Activated gamma-delta T cell (primary cell): ENCODE results near the gene CTDSPL.
"Not testable (repeated sequence)": the region's sequence is repeated elsewhere in the genome, so short reads cannot be mapped to it uniquely, and the experiment has no call there.

Experiments
- DNase-seq: peaks from one replicate; lab custom pipeline; 2025; lab: John Stamatoyannopoulos, UW

CTDSPL gene

DNA sequence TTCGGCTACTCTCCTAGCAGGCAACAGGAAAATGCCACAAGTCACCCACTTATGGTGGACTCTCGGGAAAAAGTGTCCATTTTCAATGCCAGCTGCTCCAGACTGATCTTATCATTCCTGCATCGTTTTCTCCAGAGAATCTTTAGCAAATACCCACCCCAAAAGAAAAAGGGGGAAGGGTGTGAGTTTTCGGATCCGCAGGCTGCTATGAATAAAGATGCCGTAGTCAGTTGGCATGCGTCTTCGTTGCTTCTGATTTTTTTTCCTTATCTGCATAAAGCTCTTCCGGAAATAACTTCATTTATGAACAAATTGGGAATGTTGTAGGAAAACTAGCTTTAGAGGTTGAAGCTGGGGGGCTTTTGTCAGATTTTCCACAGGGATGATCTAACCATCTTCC is 106.5 kb downstream of the CTDSPL start:
- DNase-seq, result no peak

DNA sequence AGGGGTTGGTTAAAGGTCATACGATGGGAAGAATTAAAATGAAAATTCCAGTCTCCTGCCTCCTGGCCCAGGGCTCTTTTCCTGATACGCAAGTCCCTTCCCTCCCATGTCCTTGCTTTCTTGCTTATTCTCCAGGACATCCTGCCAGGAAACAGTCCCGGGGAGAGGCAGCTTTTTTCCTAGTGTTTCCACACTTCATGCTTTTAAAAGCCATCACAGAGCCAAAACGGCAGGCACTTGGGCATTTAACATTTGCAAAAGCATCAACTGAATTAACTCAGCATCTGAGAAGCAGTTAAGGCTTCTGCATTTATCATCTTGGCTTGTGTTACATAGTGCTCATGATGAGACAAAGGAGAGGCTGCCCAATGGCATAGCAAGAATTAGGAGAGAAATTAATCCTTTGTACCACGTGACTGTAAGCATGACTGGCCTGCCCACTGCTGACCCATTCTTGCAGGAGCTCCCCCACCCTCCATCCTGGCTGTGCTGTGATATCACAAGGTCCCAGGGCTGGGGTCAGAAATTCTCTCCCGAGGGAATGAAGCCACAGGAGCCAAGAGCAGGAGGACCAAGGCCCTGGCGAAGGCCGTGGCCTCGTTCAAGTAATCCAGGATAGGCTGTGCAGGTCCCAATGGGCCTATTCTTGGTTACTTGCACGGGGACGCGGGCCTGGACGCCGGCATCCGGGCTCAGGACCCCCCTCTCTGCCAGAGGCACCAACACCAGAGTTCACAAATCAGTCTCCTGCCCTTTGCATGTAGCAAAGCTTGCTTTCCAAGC is 107.3 kb downstream of the CTDSPL start:
- DNase-seq, result no peak

DNA sequence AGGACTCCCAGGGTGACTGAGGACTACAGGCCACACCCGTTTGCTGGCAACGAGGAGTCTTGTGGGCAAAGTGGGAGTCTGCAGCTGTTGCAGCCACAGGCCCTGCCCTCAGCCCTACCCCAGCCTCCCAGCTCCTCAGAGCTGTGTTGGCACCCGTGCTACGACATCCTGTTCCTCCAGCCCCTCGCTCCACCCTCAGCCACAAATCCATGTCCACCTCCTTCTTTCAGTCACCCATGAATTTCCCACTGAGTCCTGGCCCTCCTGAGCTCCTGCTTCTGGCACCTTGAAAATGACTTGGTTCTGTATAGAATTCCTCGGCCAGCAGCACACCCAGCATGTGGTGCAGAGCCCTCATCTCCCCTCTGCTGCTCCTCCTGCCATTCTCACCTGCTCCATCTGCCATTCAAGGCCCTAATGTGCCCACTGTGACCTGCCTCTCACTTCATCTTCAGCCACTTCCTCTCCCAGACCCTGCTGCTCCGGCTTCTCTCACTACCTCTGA is 108.0 kb downstream of the CTDSPL start:
- DNase-seq, result no peak

DNA sequence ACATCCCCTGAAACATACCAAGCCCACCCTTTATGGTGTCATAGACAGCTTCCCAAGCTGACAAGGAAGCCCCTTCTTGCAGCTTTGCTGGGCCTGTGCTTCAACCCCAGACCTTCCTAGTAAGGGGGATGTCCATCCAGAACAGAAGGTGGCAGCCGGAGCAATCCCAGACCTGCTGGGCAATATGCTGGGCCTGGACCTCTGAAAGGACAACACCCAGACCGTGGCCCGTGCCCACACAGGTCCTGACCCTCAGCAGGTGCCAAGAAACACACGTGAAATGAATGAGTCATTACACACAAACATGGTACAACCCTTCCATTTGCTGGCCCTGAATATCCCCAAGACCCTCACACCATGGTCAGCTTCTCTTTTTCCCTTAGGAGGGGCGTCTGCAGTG is 109.1 kb downstream of the CTDSPL start:
- no peak for DNase-seq

DNA sequence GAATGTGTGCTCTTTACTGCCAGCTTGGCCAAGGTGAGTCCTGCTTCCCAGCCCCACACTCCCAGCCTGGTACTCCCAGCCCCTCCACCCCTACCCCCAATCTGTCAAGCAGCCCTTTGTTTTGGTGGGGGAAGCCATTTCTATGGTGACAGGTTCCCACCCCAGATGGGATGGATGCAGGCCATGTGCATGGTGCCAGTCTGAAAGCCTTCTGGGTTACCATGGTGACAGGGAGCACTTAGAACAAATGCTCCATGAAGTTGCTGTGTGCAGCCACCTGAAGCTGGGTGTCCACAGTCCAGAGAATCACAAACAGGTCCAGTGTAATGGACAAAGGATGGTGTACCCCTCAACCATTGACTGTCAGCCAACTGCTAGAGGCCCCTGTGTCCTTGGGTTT is 109.8 kb downstream of the CTDSPL start:
- no peak for DNase-seq

DNA sequence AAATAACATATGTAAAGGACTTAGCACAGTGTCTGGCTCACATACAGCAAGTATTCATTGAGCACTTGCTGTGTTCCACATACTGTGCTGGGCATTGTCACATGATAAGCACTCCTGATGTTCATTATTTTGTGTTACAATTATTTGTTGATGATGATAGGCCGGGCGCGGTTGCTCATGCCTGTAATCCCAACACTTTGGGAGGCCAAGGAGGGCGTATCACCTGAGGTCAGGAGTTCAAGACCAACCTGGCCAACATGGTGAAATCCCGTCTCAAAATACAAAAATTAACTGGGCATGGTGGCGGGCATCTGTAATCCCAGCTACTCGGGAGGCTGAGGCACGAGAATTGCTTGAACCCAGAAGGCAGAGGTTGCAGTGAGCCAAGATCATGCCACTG is 110.4 kb downstream of the CTDSPL start:
- DNase-seq, result not testable (repeated sequence)

DNA sequence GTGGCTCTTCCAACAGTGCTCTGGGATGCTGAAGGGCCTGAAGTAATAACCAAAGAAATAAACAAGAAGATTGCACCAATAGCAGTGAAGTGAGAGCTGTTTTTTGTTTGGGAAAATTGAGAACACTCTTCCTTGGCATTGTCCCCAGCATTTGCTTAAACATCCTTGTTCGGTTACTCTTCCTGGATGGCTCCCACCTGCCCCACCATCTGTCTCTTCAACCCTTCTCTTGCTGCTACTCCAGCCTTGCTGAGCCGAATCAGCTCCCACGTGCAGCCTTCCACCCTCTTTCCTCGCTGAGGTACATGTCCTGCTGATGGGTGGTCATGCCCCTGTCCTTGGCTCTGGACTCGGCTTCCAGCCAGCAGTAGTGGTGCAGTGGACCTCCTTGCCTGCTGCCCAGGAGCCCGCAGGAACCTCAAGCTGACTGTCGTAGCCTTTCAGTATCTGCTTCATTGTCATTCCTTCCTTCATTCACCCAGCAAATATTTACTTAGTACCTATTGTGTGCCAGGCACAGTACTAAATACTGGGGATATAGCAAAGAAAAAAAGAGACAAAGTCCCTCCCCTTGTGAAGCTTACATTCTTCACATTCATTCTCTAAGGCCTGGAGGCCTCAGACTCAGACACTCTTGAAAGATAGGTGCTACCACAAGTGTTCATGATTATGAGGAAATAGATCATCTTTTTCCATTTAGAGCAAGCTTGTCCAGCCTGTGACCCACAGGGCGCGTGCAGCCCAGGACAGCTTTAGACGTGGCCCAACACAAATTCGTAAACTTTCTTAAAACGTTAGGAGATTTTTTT is 111.8 kb downstream of the CTDSPL start:
- no peak for DNase-seq

DNA sequence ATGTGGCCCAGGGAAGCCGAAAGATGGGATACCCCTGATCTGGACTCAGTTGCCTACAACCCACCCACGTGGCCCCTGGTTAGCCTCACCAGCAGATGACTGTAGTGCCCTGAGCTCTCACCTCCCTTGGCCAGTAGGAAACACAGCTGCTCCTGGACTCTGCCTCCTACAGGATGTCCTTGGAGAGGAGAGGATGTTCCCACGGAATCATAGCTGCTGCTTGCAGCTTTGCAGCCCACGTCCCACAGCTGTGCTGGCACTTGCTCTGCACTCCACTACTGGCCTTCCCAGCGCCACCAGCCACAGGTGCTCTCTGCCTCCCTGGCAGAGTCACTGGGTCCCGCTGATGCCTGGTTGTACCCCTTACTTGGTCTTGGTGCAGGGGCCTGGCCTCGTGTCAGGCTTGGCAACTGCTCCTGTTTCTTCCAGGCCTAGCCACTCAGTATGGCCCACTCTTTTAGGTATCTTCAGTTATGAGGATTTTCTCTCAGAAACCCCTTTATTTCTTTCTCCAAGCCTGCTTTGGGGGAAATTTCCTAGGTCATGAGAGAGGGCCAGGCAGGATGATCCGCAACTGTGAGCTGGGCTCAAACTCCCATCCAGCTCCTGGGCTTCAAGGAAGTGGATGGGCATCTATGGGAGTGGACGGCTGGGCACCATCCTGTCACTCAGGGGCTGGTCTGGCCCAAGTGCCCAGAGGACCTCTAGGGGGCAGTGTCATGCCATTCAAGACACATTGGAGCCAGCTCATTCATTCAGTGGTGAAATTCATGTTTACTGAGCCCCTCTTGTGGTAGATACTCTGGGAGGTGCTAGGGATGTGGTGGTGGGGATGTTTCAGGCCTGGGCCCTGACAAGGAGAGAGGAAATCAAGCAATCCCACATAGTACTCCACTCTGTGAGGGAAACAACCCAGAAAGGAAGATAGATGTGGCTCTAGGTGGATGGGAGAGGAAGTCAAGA is 112.7 kb downstream of the CTDSPL start:
- DNase-seq, result no peak

DNA sequence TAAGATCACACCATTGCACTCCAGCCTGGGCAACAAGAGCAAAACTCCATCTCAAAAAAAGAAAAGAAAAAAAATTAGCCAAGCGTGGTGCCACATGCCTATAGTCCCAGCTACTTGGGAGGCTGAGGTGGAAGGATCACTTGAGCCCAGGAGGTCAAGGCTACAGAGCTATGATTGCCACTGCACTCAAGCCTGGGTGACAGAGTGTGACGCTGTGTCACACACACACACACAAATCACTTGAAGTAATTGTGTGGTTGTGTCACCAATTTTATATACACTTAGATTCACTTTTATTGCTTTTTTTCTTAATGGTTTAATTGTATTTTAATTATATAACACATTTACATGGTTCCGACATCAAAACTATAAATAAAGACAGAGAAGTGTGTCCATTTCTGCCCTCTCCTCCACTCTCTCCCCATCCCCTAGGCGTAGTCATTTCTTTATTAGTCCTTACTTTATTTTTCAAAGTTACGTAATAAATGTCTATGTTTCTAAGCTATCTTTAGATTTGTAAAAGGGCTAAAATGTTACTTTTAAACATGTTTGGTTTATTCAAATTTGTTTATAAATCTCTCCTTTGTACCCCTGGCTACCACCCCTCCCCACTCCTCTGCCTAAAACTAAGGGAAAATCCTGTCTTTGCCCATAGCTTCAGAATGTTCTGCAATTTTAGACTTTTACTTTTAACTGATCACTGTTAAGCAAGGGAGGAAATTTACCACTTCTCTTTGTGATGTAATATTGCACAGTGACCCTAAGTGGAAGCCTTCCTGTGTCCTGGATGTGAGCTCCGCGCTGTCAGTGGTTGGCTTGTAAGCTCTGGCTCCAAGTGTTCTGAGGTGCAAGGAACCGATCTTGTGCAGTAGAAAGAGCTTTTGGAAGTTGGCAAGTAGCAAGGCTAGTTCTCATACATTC is 118.1 kb downstream of the CTDSPL start:
- no peak for DNase-seq

DNA sequence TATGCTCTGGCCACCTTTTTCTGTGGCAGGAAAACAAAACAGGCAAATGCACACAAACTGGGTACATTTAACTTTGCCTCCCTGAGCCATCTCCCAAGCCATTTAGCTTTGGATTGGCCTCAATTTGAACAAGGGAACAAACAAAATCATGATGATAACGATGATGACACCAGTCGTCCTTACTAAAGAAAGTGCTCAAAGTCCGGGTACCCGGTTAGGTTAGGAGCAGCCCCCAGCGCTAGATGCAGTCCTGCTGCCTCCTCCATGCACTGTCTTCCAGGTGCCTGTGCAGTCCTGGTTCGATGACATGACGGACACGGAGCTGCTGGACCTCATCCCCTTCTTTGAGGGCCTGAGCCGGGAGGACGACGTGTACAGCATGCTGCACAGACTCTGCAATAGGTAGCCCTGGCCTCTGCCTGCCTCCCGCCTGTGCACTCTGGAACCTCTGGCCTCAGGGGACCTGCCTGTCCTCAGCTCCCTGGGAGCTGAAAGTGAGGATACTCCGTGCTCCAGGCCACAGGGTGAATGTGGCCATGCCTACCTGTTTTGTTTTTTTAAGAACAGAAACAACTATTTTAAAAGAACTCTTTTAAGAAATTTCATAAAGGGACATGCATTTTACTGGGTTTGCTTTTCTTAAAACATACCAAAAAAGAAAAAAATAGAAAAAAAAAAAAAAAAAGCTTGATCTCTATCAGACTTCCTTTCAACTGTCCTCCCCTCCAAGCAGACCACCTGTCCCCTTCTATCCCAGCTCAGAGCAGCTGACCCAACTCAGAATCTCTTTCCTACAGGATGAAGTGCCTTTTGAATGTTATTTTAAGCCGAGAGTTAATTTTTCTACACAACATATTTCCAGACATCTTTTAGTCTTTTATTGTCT is 119.0 kb downstream of the CTDSPL start:
- DNase-seq, result no peak

DNA sequence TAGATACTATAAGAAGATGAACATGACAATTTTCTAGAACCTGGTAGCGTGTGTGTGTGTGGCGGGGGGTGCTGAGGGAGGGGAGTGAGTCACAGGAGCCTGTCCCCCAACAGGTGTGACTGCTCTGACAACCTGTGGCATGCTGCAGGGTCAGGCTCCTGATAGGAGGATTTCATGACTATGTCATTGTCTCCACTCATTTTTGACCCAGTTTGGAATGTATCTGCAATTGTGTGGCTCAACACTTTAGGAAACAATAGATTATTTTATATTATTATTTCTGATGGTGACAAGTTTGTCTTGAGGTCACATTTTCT is 119.6 kb downstream of the CTDSPL start:
- DNase-seq, result no peak

DNA sequence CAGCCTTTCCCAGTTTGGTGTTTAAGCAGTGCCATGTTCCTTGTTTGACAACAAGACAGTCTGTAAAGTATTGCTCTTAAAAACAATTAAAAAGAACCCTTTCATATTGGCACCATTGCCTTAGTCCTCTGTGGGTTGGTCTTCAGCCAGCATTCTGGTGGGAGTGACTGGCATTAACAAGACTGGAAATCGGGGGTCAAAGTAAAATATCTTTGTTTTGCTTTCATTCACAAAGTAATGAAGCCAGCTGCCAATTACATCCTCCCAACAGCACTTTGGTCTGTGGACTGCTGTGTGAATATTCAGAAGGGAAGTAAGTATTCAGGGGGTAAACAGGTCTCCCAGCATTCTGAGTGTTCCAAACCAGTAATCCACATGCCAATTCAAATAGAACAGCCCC is 120.7 kb downstream of the CTDSPL start:
- no peak for DNase-seq

DNA sequence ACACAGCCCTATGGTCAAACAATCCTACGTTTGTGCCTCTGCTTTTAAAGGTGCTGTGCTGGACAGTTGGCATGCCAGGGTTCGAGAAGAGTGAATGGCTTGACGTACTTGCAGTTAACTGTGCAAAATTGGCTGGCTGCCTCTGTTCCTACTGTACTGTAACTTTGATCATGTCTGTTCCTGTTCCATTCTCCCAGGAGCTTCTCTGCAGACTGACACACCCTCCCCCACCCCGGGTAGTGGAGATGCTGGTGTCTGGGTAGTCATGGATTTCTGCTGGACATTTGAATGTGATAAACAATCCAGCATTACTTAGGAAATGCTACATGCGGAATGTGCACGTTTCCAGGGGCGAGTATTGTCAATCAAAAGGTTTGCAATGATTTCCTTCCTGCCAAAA is 122.4 kb downstream of the CTDSPL start:
- no peak for DNase-seq

DNA sequence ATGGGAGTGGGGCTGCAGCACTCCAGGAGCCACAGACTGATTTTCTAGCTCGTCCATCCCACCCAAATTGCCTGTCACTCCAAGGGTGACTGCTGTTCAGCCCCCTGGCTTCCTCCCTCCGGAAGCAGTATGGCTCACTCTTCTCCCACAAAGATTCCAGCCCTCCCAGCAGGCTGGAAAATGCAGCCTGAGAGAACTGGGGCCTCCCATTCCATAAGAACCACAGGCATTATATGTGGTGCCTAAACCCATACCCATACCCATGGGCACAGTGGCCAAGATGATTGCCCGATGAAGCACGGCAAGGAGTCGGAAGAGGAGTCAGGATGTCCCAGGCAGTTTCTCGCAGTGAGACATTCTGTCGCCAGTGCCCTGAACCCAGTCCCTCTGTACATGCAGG is 122.9 kb downstream of the CTDSPL start:
- no peak for DNase-seq

DNA sequence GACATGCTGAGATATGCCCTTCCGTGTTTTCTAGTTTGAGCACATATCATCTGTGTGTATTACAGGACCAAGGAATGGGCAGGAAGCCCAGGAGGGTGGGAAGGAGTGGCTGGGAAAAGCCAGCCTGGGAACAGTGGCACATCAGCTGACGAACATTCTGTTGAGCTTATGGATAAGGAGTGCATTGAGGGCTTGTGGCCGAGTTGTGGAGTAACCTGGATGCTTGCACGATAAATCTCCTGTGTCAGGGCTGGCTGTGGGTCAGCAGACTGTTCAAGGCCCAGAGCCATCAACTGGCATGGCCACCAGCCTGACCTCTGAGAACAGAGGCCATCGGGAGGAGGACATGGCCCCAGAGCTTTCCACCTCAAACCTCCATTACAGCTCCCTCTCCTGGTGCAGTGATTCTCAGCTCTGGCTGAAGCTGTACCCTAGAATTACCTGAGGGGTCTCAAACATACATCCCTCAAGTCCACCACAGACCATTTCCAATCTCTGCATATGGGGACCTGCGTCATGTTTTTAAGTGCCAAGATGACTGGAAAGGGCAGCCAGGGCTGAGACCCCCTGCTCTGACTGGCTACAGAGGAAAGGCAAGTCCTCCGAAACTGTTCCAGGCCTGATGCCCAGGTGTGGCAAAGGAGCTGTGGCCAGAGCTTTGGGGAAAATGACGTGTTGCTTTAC is 124.1 kb downstream of the CTDSPL start:
- no peak for DNase-seq

DNA sequence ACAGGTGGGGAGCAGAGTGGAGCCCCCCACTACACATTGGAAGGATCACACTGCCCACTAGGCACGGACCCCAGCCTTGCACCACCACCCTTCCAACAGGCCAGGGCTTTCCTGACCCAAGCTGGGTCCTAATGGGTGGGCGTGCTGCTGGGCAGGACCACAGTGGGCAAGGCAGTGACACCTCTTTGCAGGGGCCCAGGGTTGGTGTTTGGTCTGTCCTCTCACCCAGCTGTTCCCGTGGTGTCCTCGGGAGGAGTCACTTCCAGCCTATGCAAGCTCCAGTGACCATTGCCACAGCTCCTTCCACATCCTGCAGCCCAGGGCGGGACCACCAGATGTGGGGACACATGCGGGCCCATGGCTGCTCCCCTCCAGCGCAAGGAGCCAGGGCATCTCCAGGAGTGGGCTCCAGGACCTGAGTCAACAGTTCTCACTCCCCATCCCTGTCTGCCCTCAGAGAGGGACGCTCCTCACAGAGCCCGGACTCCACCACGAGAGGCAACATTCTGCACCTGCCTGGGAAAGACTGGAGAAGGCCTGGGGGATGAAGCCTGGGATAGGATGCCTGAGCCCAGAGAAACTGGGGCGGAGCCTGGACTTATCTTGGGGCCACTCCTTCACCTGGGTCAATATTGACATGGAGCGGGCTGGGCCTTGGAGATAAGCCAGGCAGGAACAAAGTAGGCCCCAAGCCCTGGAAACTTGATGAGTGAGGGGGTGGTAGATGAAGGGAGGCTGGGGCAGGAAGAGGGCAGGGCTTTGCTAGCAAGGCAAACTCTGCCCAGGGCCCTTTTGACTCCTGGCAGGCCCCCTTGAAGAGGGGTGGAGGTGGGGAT is 125.0 kb downstream of the CTDSPL start:
- no peak for DNase-seq

DNA sequence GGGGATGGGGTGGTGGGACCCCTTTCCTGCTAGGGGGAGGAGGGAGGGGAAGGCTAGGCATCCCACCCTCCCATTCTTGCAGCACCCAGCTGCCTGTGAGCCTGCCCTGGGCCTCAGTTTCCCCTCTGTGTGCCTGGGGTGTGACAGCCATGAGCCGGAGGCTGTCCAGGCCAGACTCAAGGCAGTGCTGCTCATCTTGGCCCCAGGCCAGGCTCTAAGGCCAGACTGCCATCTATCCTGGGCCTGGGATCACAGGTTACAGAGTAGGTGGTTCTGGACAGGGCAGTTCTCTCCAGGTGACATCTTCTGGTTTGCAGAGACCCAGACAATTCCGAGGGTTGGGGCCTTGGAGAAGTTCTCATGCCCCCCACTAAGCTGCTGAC is 125.6 kb downstream of the CTDSPL start:
- DNase-seq, result no peak

DNA sequence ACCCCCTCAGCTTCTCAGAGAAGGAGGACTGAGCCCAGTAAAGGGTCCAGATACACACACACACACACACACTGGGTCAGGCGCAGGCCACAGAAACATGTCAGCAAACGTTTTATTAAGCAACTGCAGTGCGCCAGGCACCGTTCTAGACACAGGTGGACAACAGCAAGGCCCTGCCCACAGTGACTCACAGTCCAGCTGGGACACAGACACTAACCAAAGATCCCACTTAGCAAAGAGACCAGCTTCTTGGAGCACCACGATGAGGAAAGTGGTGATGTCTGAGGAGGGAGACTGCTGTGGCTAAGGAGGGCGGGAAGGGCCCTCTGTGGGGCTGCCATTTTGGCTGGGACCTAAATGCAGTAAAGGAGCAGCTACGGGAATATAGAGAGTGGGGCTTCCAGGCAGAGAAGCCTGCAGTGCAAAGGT is 126.1 kb downstream of the CTDSPL start:
- DNase-seq, result no peak

DNA sequence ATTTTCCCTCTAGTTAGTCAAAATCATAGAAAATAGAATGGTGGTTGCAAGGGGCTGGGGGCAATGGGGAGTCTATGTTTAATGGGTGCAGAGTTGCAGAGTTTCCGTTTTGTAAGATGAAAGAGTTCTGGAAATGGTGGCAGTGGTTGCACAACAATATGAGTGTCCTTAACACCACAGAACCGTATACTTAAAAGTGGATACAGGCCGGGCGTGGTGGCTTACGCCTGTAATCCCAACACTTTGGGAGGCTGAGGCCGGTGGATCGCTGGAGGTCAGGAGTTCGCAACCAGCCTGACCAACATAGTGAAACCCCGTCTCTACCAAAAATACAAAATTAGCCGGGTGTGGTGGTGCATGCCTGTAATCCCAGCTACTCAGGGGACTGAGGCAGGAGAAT is 126.7 kb downstream of the CTDSPL start:
- not testable (repeated sequence) for DNase-seq
